ENCODE results near the gene CCDC110. TPM values are rescaled to one million over a fixed set of nuclear protein-coding genes. Genes with fewer than 3 reads are reported as not detected.

CCDC110 gene
- total RNA-seq, 2 donors from 2014 or later: 1.7 to 3.9 TPM

- TF ChIP-seq CTCF (IDR thresholded peaks at IDR 0.05): no peak
- Histone ChIP-seq H3K36me3 (no peaks in the 10 kb centered on the region), H3K4me3 (no peak overlapping the region), H3K4me1 (no peaks in the 10 kb centered on the region), H3K27me3 (no peaks in the 10 kb centered on the region), H3K27ac (no peak overlapping the region), H3K9me3 (no peaks in the 10 kb centered on the region)
- no peak for DNase-seq (ENCODE audit: low spot score)
These were observed 36.1 kb downstream of the CCDC110 start for GRCh38 chr4:185435466-185435865.

GRCh38 chr4:185429660-185430059, 41.9 kb downstream of the CCDC110 start:
- Histone ChIP-seq H3K4me1 (peaks cover 0 to 8% of the 10 kb centered on the region in 2 donors), H3K27me3 (no peaks in the 10 kb centered on the region), H3K9me3 (no peaks in the 10 kb centered on the region), H3K36me3 (no peaks in the 10 kb centered on the region), H3K27ac (no peak overlapping the region), H3K4me3 (no peak overlapping the region)
- no peak for TF ChIP-seq CTCF (IDR thresholded peaks at IDR 0.05)
- DNase-seq (ENCODE audit: low spot score): no peak

- no peak for TF ChIP-seq CTCF (IDR thresholded peaks at IDR 0.05)
- no peak overlapping the region for H3K4me3 ChIP-seq
- H3K36me3 ChIP-seq: no peaks in the 10 kb centered on the region
- DNase-seq (ENCODE audit: low spot score): no peak
- H3K9me3 ChIP-seq: no peaks in the 10 kb centered on the region
- no peak overlapping the region for H3K27ac ChIP-seq
- H3K27me3 ChIP-seq: no peaks in the 10 kb centered on the region
- peaks cover 0 to 31% of the 10 kb centered on the region in 2 donors for H3K4me1 ChIP-seq
These were observed 44.4 kb downstream of the CCDC110 start for GRCh38 chr4:185426960-185427688.

GRCh38 chr4:185425647-185426352, 45.7 kb downstream of the CCDC110 start, which contains the start of gene UFSP2:
TSS of gene UFSP2 (minus strand) at chr4:185425964. CDS start at chr4:185425868, 96 bp downstream.
- H3K36me3 ChIP-seq: no peaks in the 10 kb centered on the region
- peak within 1 kb of the TSS; percentile 69 to 91 for H3K4me3 ChIP-seq
- DNase-seq (ENCODE audit: low spot score): peak; percentile 94
- H3K27me3 ChIP-seq: no peaks in the 10 kb centered on the region
- no peak for TF ChIP-seq CTCF (IDR thresholded peaks at IDR 0.05)
- H3K9me3 ChIP-seq: no peaks in the 10 kb centered on the region
- peak within 1 kb of the TSS; percentile 94 to 96 for H3K27ac ChIP-seq
- peaks cover 0 to 44% of the 10 kb centered on the region in 2 donors for H3K4me1 ChIP-seq

DNA sequence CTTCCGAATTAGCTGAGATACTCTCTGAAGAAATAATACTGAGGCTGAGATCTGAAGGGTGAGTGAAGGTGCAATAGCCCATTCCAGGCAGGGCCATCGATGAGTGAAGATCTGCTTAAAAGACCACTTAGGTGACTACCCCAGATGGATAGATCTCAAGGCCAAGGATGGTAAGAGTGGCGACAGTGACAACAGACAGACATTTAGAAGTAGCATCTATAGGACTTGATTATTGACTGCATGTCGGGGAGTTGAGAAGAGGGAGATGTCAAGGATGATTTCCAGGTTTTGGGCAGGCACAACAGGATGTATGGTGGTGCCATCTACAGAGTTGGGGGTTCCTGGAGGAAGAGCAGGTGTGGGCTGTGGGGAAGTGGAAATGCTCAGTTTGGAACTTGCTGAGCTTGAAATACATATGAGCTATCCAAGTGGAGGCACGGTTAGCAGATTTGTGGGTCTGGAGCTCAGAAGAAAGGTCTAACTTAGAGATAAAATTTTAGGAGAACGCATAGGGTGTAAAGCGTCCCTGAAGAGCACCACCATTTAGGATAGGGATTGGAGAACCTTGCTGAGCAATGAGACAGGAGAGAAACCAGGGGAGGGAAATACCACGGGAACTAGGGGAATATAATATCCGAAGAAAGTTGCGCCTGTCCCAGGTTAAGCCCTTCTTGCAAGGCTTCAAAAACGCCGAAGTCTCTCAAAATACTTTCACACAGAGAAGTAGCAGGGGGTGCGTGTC, 46.5 kb downstream of the CCDC110 start:
- Histone ChIP-seq H3K36me3 (peaks cover 6% of the 10 kb centered on the region), H3K9me3 (no peaks in the 10 kb centered on the region), H3K27me3 (no peaks in the 10 kb centered on the region), H3K4me1 (peaks cover 0 to 47% of the 10 kb centered on the region in 2 donors), H3K4me3 (peak overlapping the region; percentile 69 to 91), H3K27ac (peak overlapping the region; percentile 94 to 96)
- no peak for TF ChIP-seq CTCF (IDR thresholded peaks at IDR 0.05)
- DNase-seq (ENCODE audit: low spot score): no peak
